Neuronal stem cell (in vitro differentiated cells): Measurements from ENCODE around the gene LTA4H.

ENCODE experiments used
- DNase-seq: peaks from one replicate; pipeline ENCODE4 v3.0.0-alpha.2; 2013; ENCODE audit warnings: low spot score
- H2AFZ ChIP-seq: one replicate; pipeline ENCODE4 v1.6.1; 2013; ENCODE audit warnings: mild to moderate bottlenecking, low read length, inconsistent platforms
- H2AK5ac ChIP-seq: 2 replicates; pipeline ENCODE4 v1.6.1; 2013; ENCODE audit warnings: low read depth, mild to moderate bottlenecking, inconsistent platforms, low read length, moderate library complexity, mixed read lengths
- H2BK120ac ChIP-seq: 2 replicates; pipeline ENCODE4 v1.6.1; 2013; ENCODE audit warnings: low read depth, mild to moderate bottlenecking, inconsistent platforms, low read length, moderate library complexity, mixed read lengths
- H2BK12ac ChIP-seq: one replicate; pipeline ENCODE4 v1.6.1; 2013; ENCODE audit warnings: low read length, inconsistent platforms
- H2BK15ac ChIP-seq: 2 replicates; pipeline ENCODE4 v1.6.1; 2013; ENCODE audit warnings: mild to moderate bottlenecking, low read length, inconsistent platforms, mixed read lengths
- H2BK5ac ChIP-seq: one replicate; pipeline ENCODE4 v1.6.1; 2013; ENCODE audit warnings: inconsistent platforms, mild to moderate bottlenecking, low read length, moderate library complexity
- H3K14ac ChIP-seq: one replicate; pipeline ENCODE4 v1.6.1; 2013; ENCODE audit warnings: low read length, inconsistent platforms
- H3K18ac ChIP-seq: 2 replicates; pipeline ENCODE4 v1.6.1; 2013; ENCODE audit warnings: low read length, inconsistent platforms
- H3K23ac ChIP-seq: 2 replicates; pipeline ENCODE4 v1.6.1; 2013; ENCODE audit warnings: low read depth, mild to moderate bottlenecking, mixed read lengths, low read length, inconsistent platforms; ENCODE audit not compliant: poor library complexity
- H3K27ac ChIP-seq: replicated peaks from 3 replicates; pipeline ENCODE4 v1.5.1; 2013; ENCODE audit warnings: low read length, inconsistent platforms
- H3K27me3 ChIP-seq, 3 experiments: 2 replicates each; pipeline ENCODE4 v1.6.1; 2013; ENCODE audit warnings: low read length in 3 of 3, mild to moderate bottlenecking in 2 of 3, inconsistent platforms in 1 of 3, low read depth in 1 of 3, mixed read lengths in 1 of 3, moderate library complexity in 1 of 3; ENCODE audit not compliant: control insufficient read depth in 3 of 3, insufficient read depth in 3 of 3
- H3K36me3 ChIP-seq, 2 donors: replicated peaks in 1 of 2; 2 replicates each; pipeline ENCODE4 v1.6.1; 2013; ENCODE audit warnings: low read length in 2 of 2; ENCODE audit not compliant: control insufficient read depth in 2 of 2, insufficient read depth in 2 of 2
- H3K4ac ChIP-seq: 2 replicates; pipeline ENCODE4 v1.6.1; 2013; ENCODE audit warnings: inconsistent platforms, mild to moderate bottlenecking, low read length, moderate library complexity
- H3K4me1 ChIP-seq, 2 donors: 1 replicate in 1 of 2; 2 replicates in 1 of 2; pipeline ENCODE4 v1.6.1; 2013; ENCODE audit warnings: low read length in 2 of 2, low read depth in 1 of 2; ENCODE audit not compliant: control insufficient read depth in 2 of 2, insufficient read depth in 1 of 2
- H3K4me2 ChIP-seq: one replicate; pipeline ENCODE4 v1.6.1; 2013; ENCODE audit warnings: mild to moderate bottlenecking, low read length, inconsistent platforms; ENCODE audit not compliant: insufficient read depth, poor library complexity, severe bottlenecking
- H3K4me3 ChIP-seq, 2 donors: 2 replicates each; pipeline ENCODE4 v1.5.1; 2013; ENCODE audit warnings: low read length in 2 of 2, mild to moderate bottlenecking in 2 of 2, inconsistent platforms in 1 of 2, moderate library complexity in 1 of 2
- H3K79me1 ChIP-seq: one replicate; pipeline ENCODE4 v1.6.1; 2013; ENCODE audit warnings: low read depth, mild to moderate bottlenecking, inconsistent platforms, low read length, moderate library complexity
- H3K9ac ChIP-seq: one replicate; pipeline ENCODE4 v1.6.1; 2013; ENCODE audit warnings: mild to moderate bottlenecking, low read depth, low read length, inconsistent platforms; ENCODE audit not compliant: poor library complexity
- H3K9me3 ChIP-seq, 2 donors: replicated peaks in 1 of 2; 2 replicates each; pipeline versions ENCODE3 to v1.6.1; 2013; ENCODE audit warnings: low read length in 2 of 2, mild to moderate bottlenecking in 2 of 2, inconsistent platforms in 1 of 2, low read depth in 1 of 2, mixed read lengths in 1 of 2, moderate library complexity in 1 of 2; ENCODE audit not compliant: control insufficient read depth in 2 of 2, insufficient read depth in 1 of 2
- H4K8ac ChIP-seq: one replicate; pipeline ENCODE4 v1.6.1; 2013; ENCODE audit warnings: low read depth, mild to moderate bottlenecking, inconsistent platforms, low read length, moderate library complexity
- H4K91ac ChIP-seq: one replicate; pipeline ENCODE4 v1.6.1; 2013; ENCODE audit warnings: low read length, low read depth, mild to moderate bottlenecking, inconsistent platforms; ENCODE audit not compliant: poor library complexity
- WGBS, 2 donors: extraction: QIAGEN DNeasy Blood & Tissue Kit; methylation state at CpG; one replicate each; pipeline ENCODE4 v1.1.7; 2013; ENCODE audit warnings: missing lambda C conversion rate in 2 of 2, mixed read lengths in 1 of 2; ENCODE audit not compliant: insufficient read length in 2 of 2, insufficient replicate concordance in 1 of 2; ENCODE audit errors: extremely low coverage in 2 of 2; 5-methylcytosine and 5-hydroxymethylcytosine counted together

The LTA4H gene

GRCh38 chr12:96060041-96060440 is 24.7 kb upstream of the LTA4H start:
- WGBS, 2 donors: no CpG with 5 or more reads among the region's 7 CpGs
- Histone ChIP-seq H4K91ac (no peak overlapping the region), H3K9ac (no peak overlapping the region), H3K27ac (no peak overlapping the region), H3K23ac (no peak overlapping the region), H3K36me3 (no peaks in the 10 kb centered on the region), H3K9me3 (peaks cover 0 to 5% of the 10 kb centered on the region in 2 donors), H3K4me1 (no peaks in the 10 kb centered on the region), H2BK5ac (no peak overlapping the region), H3K18ac (no peak overlapping the region), H2BK15ac (no peak overlapping the region), H3K4me2 (no peak overlapping the region), H2BK120ac (no peak overlapping the region), H3K27me3 (no peaks in the 10 kb centered on the region), H4K8ac (no peak overlapping the region), H2AK5ac (no peak overlapping the region), H2AFZ (no peak overlapping the region), H3K4me3 (no peak overlapping the region), H3K14ac (no peak overlapping the region), H3K79me1 (no peaks in the 10 kb centered on the region), H2BK12ac (no peak overlapping the region), H3K4ac (no peak overlapping the region)
- no peak for DNase-seq

- Histone ChIP-seq H2AK5ac (no peak overlapping the region), H2BK5ac (no peak overlapping the region)
Observed at GRCh38 chr12:96057986-96058553, 22.7 kb upstream of the LTA4H start.

GRCh38 chr12:96056646-96057455 is 21.5 kb upstream of the LTA4H start:
- Histone ChIP-seq H4K91ac (no peak overlapping the region), H4K8ac (no peak overlapping the region), H2AFZ (no peak overlapping the region), H3K9ac (no peak overlapping the region), H3K9me3 (peaks cover 0 to 11% of the 10 kb centered on the region in 2 donors), H3K14ac (no peak overlapping the region), H3K79me1 (no peaks in the 10 kb centered on the region), H3K4me1 (peaks cover 0 to 2% of the 10 kb centered on the region in 2 donors), H3K36me3 (no peaks in the 10 kb centered on the region), H2BK12ac (no peak overlapping the region), H3K27ac (no peak overlapping the region), H2AK5ac (no peak overlapping the region), H2BK15ac (no peak overlapping the region), H2BK5ac (no peak overlapping the region), H3K4me3 (no peak overlapping the region), H3K18ac (no peak overlapping the region), H2BK120ac (no peak overlapping the region), H3K4me2 (no peak overlapping the region), H3K23ac (no peak overlapping the region), H3K4ac (no peak overlapping the region), H3K27me3 (no peaks in the 10 kb centered on the region)
- WGBS, 2 donors: no CpG with 5 or more reads among the region's 8 CpGs
- no peak for DNase-seq

More at GRCh38 chr12:96057986-96058553, 22.7 kb upstream of the LTA4H start:
- Histone ChIP-seq H3K4me2 (no peak overlapping the region), H2BK15ac (no peak overlapping the region), H3K18ac (no peak overlapping the region), H2BK12ac (no peak overlapping the region), H3K36me3 (no peaks in the 10 kb centered on the region), H4K91ac (no peak overlapping the region), H3K9me3 (peaks cover 0 to 5% of the 10 kb centered on the region in 2 donors), H3K4me3 (no peak overlapping the region), H3K4ac (no peak overlapping the region), H3K14ac (no peak overlapping the region), H4K8ac (no peak overlapping the region), H3K27ac (no peak overlapping the region), H3K23ac (no peak overlapping the region), H3K27me3 (no peaks in the 10 kb centered on the region), H2BK120ac (no peak overlapping the region), H3K4me1 (peaks cover 0 to 2% of the 10 kb centered on the region in 2 donors), H3K79me1 (no peaks in the 10 kb centered on the region), H2AFZ (no peak overlapping the region), H3K9ac (no peak overlapping the region)
- no CpG with 5 or more reads among the region's 4 CpGs for WGBS, 2 donors
- no peak for DNase-seq

- no peak overlapping the region for H3K23ac ChIP-seq
- no peak overlapping the region for H4K91ac ChIP-seq
- H3K4me2 ChIP-seq: no peak overlapping the region
- peaks cover 0 to 2% of the 10 kb centered on the region in 2 donors for H3K4me1 ChIP-seq
- WGBS, 2 donors: no CpG with 5 or more reads among the region's 4 CpGs
- H3K9me3 ChIP-seq: peaks cover 0 to 14% of the 10 kb centered on the region in 2 donors
- no peak overlapping the region for H3K4ac ChIP-seq
- H3K14ac ChIP-seq: no peak overlapping the region
- no peaks in the 10 kb centered on the region for H3K36me3 ChIP-seq
- no peak for DNase-seq
- no peak overlapping the region for H3K4me3 ChIP-seq
- no peak overlapping the region for H2BK15ac ChIP-seq
- H2AFZ ChIP-seq: peak overlapping the region; percentile 46
- H3K9ac ChIP-seq: no peak overlapping the region
- H2BK120ac ChIP-seq: no peak overlapping the region
- no peak overlapping the region for H2BK5ac ChIP-seq
- no peak overlapping the region for H3K18ac ChIP-seq
- no peak overlapping the region for H3K27ac ChIP-seq
- no peak overlapping the region for H4K8ac ChIP-seq
- no peak overlapping the region for H2AK5ac ChIP-seq
- no peaks in the 10 kb centered on the region for H3K27me3 ChIP-seq
- no peak overlapping the region for H2BK12ac ChIP-seq
- H3K79me1 ChIP-seq: no peaks in the 10 kb centered on the region
Observed at GRCh38 chr12:96054244-96054610, 18.8 kb upstream of the LTA4H start.
